ENCODE data around the gene NXPE3. TPM values are rescaled to one million over a fixed set of nuclear protein-coding genes. Genes with fewer than 3 reads are reported as not detected.

The NXPE3 gene
- total RNA-seq, 1 experiment from 2014 or later: 37.6 TPM

DNA sequence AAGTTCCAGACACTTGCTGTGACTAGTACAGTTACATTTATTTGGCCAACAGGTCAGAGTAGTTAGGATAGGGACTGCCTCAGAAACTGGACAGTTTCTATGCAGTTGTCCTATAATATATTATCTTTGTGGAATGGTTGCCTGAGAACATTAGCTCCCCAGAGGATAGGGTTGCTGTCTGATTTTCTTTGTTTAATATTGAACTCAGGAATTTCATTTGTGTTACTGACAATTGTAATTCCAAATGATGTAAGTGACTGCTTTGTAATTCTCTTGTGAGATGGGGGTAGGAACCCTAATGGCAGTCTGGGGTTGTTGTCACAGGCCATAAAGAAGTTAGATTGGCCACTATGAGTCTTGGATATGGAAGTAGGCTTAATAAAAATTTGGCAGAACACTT is 2.2 kb downstream of the NXPE3 start:
- ChIA-PET POLR2A (ENCODE audit: low non-redundant PET) (interaction anchor here (0.6 kb wide), 1 partner anchor 65 kb away, joined by 3 read pairs; no protein-coding TSS in a partner anchor), CTCF (no interaction called here)
- H3K27ac ChIP-seq (ENCODE audit: low read depth, low read length, poor library complexity, severe bottlenecking): peak overlapping the region; percentile 78

DNA sequence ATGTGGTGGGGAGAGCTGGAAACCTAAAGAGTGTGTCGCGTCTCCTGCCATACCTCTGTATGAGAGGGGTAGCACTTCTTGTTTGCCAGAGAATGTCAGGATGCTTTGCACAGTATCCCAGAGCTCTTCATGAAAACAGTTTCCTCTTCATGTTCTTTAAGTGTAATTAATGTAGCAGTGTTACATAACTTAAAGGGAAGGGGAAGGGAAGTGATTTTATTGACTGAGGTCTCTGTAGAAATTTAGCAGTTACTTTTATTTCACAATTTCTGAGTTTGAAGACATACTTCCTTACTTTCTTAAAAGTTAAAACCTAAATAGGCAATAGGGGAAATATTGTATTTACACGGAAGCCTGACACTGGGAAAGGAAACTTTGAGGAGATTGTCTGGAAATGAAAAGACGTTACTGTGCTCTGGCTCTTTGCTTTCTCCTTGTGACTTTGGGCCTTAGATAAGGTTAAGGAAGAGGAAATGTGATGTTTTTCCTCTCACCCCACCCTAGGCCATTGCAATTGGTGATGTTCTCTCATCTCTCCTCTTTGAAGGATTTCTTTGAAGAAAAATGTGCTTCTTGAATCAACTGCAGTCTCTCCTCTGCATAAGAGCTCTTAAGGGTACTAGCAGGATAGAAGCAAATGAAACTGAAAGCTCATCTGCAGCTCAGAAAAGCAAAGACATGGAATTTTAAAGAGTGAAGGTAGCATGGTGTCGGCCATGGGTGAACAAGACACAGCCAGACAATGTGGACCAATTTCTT is 6.0 kb downstream of the NXPE3 start:
- Histone ChIP-seq H3K4me3 (ENCODE audit: low read depth, low read length, poor library complexity, severe bottlenecking) (no peak overlapping the region), H3K27ac (ENCODE audit: low read depth, low read length, poor library complexity, severe bottlenecking) (peak overlapping the region; percentile 17), H3K36me3 (ENCODE audit: insufficient read depth, low read length, poor library complexity, severe bottlenecking) (peaks cover 72% of the 10 kb centered on the region), H3K4me1 (ENCODE audit: insufficient read depth, low read length, poor library complexity, severe bottlenecking) (peaks cover 26% of the 10 kb centered on the region), H3K27me3 (replicated peaks; ENCODE audit: insufficient read depth, low read depth, low read length, poor library complexity) (no peaks in the 10 kb centered on the region), H3K9me3 (ENCODE audit: low read depth, low read length, poor library complexity, severe bottlenecking) (no peaks in the 10 kb centered on the region)
- POLR2A ChIA-PET (ENCODE audit: low non-redundant PET): no interaction called here
- intact Hi-C loops (cut with micrococcal nuclease; ENCODE audit: unreplicated experiment): no loop called here
- CTCF ChIA-PET: no interaction called here
- no peak for DNase-seq (ENCODE audit: low spot score)
- no peak for TF ChIP-seq EZH2 (IDR thresholded peaks at IDR 0.05; ENCODE audit: borderline replicate concordance, low read depth, low read length, poor library complexity, severe bottlenecking)
- TF ChIP-seq, protein P1, sequence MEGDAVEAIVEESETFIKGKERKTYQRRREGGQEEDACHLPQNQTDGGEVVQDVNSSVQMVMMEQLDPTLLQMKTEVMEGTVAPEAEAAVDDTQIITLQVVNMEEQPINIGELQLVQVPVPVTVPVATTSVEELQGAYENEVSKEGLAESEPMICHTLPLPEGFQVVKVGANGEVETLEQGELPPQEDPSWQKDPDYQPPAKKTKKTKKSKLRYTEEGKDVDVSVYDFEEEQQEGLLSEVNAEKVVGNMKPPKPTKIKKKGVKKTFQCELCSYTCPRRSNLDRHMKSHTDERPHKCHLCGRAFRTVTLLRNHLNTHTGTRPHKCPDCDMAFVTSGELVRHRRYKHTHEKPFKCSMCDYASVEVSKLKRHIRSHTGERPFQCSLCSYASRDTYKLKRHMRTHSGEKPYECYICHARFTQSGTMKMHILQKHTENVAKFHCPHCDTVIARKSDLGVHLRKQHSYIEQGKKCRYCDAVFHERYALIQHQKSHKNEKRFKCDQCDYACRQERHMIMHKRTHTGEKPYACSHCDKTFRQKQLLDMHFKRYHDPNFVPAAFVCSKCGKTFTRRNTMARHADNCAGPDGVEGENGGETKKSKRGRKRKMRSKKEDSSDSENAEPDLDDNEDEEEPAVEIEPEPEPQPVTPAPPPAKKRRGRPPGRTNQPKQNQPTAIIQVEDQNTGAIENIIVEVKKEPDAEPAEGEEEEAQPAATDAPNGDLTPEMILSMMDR (conservative IDR thresholded peaks at IDR 0.05; ENCODE audit: low read depth, low read length): no peak
- BruUV-seq (replicated peaks): no TSS peak

More for the DNA sequence above, 2.2 kb downstream of the NXPE3 start:
- H3K4me3 ChIP-seq (ENCODE audit: low read depth, low read length, poor library complexity, severe bottlenecking): peak overlapping the region; percentile 78
- DNase-seq (ENCODE audit: low spot score): peak; percentile 12
- no TSS peak for BruUV-seq (replicated peaks)
- peaks cover 38% of the 10 kb centered on the region for H3K36me3 ChIP-seq (ENCODE audit: insufficient read depth, low read length, poor library complexity, severe bottlenecking)
- H3K27me3 ChIP-seq (replicated peaks; ENCODE audit: insufficient read depth, low read depth, low read length, poor library complexity): no peaks in the 10 kb centered on the region
- H3K9me3 ChIP-seq (ENCODE audit: low read depth, low read length, poor library complexity, severe bottlenecking): no peaks in the 10 kb centered on the region
- TF ChIP-seq, protein P1 (conservative IDR thresholded peaks at IDR 0.05; ENCODE audit: low read depth, low read length): no peak
- TF ChIP-seq EZH2 (IDR thresholded peaks at IDR 0.05; ENCODE audit: borderline replicate concordance, low read depth, low read length, poor library complexity, severe bottlenecking): no peak
- intact Hi-C loops (cut with micrococcal nuclease; ENCODE audit: unreplicated experiment): no loop called here
- H3K4me1 ChIP-seq (ENCODE audit: insufficient read depth, low read length, poor library complexity, severe bottlenecking): peaks cover 33% of the 10 kb centered on the region

DNA sequence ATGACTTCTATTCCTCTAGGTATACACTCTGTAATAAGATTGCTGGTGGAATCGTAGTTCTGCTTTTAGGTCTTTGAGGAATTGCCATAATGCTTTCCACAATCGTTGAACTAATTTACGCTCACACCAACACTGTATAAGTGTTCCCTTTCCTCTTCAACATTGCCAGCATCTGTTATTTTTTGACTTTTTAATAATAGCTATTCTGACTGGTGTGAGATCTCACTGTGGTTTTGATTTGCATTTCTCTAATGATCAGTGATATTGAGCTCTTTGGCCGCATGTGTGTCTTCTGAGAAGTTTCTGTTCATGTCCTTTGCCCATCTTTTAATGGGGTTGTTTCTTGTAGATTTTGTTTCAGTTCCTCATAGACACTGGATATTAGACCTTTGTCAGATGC is 12.8 kb downstream of the NXPE3 start:
- intact Hi-C loops (cut with micrococcal nuclease; ENCODE audit: unreplicated experiment): no loop called here
- CTCF ChIA-PET: no interaction called here
- BruUV-seq (replicated peaks): no TSS peak

More for the DNA sequence above, 12.8 kb downstream of the NXPE3 start:
- H3K4me3 ChIP-seq (ENCODE audit: low read depth, low read length, poor library complexity, severe bottlenecking): no peak overlapping the region
- H3K27ac ChIP-seq (ENCODE audit: low read depth, low read length, poor library complexity, severe bottlenecking): no peak overlapping the region
- no peaks in the 10 kb centered on the region for H3K4me1 ChIP-seq (ENCODE audit: insufficient read depth, low read length, poor library complexity, severe bottlenecking)
- no peak for TF ChIP-seq EZH2 (IDR thresholded peaks at IDR 0.05; ENCODE audit: borderline replicate concordance, low read depth, low read length, poor library complexity, severe bottlenecking)
- TF ChIP-seq, protein P1 (conservative IDR thresholded peaks at IDR 0.05; ENCODE audit: low read depth, low read length): no peak
- peaks cover 8% of the 10 kb centered on the region for H3K9me3 ChIP-seq (ENCODE audit: low read depth, low read length, poor library complexity, severe bottlenecking)
- DNase-seq (ENCODE audit: low spot score): no peak
- POLR2A ChIA-PET (ENCODE audit: low non-redundant PET): no interaction called here
- H3K27me3 ChIP-seq (replicated peaks; ENCODE audit: insufficient read depth, low read depth, low read length, poor library complexity): no peaks in the 10 kb centered on the region
- H3K36me3 ChIP-seq (ENCODE audit: insufficient read depth, low read length, poor library complexity, severe bottlenecking): peaks cover 75% of the 10 kb centered on the region

All from A673 (cell line).